Chondrocyte (in vitro differentiated cells): ENCODE data around the gene MARCHF11. TPM values are rescaled to one million over a fixed set of nuclear protein-coding genes. Genes with fewer than 3 reads are reported as not detected.

Experiments
- DNase-seq: peaks from one replicate; pipeline ENCODE4 v3.0.0; 2021; ENCODE audit warnings: mixed read lengths, low spot score
- H3K27ac Mint-ChIP-seq: one replicate; pipeline ENCODE4 v1.8.0; 2021; ENCODE audit warnings: mild to moderate bottlenecking, moderate library complexity, mixed read lengths; ENCODE audit not compliant: unreplicated experiment
- H3K27me3 Mint-ChIP-seq: 2 replicates; pipeline ENCODE4 v1.8.0; 2021; ENCODE audit warnings: low read depth, mixed read lengths
- H3K36me3 Mint-ChIP-seq: 2 replicates; pipeline ENCODE4 v1.8.0; 2021; ENCODE audit warnings: low read depth, mixed read lengths
- H3K4me1 Mint-ChIP-seq: 2 replicates; pipeline ENCODE4 v1.8.0; 2021; ENCODE audit warnings: low read depth, mild to moderate bottlenecking, mixed read lengths
- H3K4me3 Mint-ChIP-seq: one replicate; pipeline ENCODE4 v1.8.0; 2021; ENCODE audit warnings: mild to moderate bottlenecking, moderate library complexity, mixed read lengths; ENCODE audit not compliant: unreplicated experiment
- H3K9me3 Mint-ChIP-seq: 2 replicates; pipeline ENCODE4 v1.8.0; 2021; ENCODE audit warnings: low read depth, mixed read lengths
- long read RNA-seq: library from polyadenylated mRNA; stranded (forward); transcript quantifications from one replicate; pipeline ENCODE4 v2.0.0, GENCODE V29; 2021
- total RNA-seq: library from RNA; stranded (reverse); gene quantifications from 3 replicates; pipeline ENCODE4 v1.2.1, GENCODE V29; 2021
- TF ChIP-seq, protein P1 (sequence below): fragments of 200-600 bp; sonication (generic); IDR thresholded peaks from 2 replicates; pipeline ENCODE4 v1.5.0; 2021; ENCODE audit warnings: antibody characterized with exemption, mild to moderate bottlenecking, moderate library complexity

The MARCHF11 gene, protein sequence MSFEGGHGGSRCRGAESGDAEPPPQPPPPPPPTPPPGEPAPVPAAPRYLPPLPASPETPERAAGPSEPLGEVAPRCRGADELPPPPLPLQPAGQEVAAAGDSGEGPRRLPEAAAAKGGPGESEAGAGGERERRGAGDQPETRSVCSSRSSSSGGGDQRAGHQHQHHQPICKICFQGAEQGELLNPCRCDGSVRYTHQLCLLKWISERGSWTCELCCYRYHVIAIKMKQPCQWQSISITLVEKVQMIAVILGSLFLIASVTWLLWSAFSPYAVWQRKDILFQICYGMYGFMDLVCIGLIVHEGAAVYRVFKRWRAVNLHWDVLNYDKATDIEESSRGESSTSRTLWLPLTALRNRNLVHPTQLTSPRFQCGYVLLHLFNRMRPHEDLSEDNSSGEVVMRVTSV
- not detected in 3 replicates for total RNA-seq
- long read RNA-seq, result 0 reads

DNA sequence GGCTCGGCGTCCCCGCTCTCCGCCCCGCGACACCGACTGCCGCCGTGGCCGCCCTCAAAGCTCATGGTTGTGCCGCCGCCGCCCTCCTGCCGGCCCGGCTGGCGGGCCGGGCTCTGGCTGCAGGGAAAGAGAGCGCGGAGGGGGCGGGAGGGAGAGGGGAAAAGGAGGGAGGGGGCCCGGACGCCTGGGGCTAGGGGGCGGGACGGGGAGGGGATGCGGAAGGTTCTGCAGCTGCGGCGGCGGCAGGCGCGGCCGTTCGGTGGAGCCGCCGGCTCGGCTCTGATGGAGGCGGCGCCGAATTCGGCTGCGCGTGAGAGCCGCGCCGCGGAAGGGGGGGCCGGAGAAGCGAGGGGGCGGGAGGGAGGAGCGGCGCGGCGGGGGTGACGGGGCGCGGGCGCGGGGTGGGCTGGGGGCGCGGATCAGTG, at the start of gene MARCHF11:
Gene MARCHF11, minus strand, starts transcription at position 281 of the 425 bp plus-strand sequence. Its CDS starts 216 bp downstream, at position 65.
- peak; percentile 63 for DNase-seq
- H3K9me3 Mint-ChIP-seq, result peaks cover 6% of the 10 kb centered on the region
- TF ChIP-seq, protein P1, sequence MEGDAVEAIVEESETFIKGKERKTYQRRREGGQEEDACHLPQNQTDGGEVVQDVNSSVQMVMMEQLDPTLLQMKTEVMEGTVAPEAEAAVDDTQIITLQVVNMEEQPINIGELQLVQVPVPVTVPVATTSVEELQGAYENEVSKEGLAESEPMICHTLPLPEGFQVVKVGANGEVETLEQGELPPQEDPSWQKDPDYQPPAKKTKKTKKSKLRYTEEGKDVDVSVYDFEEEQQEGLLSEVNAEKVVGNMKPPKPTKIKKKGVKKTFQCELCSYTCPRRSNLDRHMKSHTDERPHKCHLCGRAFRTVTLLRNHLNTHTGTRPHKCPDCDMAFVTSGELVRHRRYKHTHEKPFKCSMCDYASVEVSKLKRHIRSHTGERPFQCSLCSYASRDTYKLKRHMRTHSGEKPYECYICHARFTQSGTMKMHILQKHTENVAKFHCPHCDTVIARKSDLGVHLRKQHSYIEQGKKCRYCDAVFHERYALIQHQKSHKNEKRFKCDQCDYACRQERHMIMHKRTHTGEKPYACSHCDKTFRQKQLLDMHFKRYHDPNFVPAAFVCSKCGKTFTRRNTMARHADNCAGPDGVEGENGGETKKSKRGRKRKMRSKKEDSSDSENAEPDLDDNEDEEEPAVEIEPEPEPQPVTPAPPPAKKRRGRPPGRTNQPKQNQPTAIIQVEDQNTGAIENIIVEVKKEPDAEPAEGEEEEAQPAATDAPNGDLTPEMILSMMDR, result no peak
- H3K4me1 Mint-ChIP-seq, result peaks cover 4% of the 10 kb centered on the region
- H3K36me3 Mint-ChIP-seq, result no peaks in the 10 kb centered on the region
- H3K4me3 Mint-ChIP-seq, result peak within 1 kb of the TSS; percentile 42
- no peak within 1 kb of the TSS for H3K27ac Mint-ChIP-seq
- H3K27me3 Mint-ChIP-seq, result peaks cover 48% of the 10 kb centered on the region

DNA sequence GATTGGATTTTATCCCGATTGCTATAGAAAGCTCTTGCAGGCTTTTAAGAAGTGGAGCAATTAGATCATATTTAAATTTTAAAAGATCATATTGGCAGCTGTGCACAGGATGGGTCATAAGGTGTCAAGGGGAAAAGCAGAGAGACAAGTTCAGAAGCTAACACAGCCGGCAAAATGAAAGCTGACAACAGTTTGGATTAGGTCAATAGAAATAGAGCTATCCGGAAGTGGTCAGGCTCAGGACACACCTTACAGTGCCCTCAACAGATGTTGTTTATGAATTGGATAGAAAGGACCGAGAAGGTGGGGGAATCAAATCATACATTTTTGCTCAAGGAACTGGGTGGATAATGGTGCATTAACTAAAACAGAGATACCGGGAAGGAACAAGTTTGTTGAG, 46.3 kb upstream of the MARCHF11 start:
- no peaks in the 10 kb centered on the region for H3K9me3 Mint-ChIP-seq
- TF ChIP-seq, protein P1, result no peak
- H3K27me3 Mint-ChIP-seq, result peaks cover 8% of the 10 kb centered on the region
- H3K36me3 Mint-ChIP-seq, result no peaks in the 10 kb centered on the region
- H3K27ac Mint-ChIP-seq, result no peak overlapping the region
- DNase-seq, result no peak
- no peak overlapping the region for H3K4me3 Mint-ChIP-seq
- H3K4me1 Mint-ChIP-seq, result no peaks in the 10 kb centered on the region

DNA sequence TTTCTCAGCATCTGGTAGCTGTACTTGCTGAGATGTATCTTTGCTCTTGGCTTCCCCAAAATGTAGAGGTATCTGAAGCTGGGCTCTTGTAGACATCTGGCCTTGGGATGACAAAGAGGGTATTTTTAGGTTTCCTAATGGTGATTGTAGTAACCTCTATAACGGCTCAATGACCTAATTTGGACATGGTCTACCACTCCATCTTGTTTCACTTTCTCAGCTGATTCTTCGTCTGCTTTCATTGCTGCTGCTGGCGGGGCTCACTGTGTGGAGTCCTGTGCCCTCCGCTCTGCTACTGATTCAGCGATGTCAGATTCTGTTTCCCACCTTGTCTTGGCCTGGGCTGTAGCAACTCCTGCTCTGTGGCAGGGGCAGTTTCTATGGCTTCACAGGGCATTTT, 12.7 kb upstream of the MARCHF11 start:
- Mint-ChIP-seq H3K36me3 (no peaks in the 10 kb centered on the region), H3K4me1 (no peaks in the 10 kb centered on the region), H3K27me3 (peaks cover 4% of the 10 kb centered on the region), H3K4me3 (no peak overlapping the region), H3K9me3 (peaks cover 8% of the 10 kb centered on the region), H3K27ac (no peak overlapping the region)
- no peak for DNase-seq
- TF ChIP-seq, protein P1, result no peak

DNA sequence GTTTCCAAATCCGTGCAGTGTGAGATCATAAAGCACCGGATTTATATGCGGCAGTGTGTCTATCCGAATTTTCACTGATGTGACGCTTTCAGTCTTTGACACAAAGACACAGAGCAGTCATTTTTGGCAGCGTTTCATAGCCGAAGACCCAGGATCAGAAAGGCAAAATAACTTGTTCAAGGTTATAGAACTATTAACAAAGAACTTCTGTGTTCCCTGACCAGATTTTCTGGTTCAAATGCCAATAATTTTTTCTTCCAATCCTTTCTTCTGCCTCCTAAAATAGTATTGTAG, 1.1 kb upstream of the MARCHF11 start:
- H3K27ac Mint-ChIP-seq, result no peak overlapping the region
- H3K27me3 Mint-ChIP-seq, result peaks cover 56% of the 10 kb centered on the region

DNA sequence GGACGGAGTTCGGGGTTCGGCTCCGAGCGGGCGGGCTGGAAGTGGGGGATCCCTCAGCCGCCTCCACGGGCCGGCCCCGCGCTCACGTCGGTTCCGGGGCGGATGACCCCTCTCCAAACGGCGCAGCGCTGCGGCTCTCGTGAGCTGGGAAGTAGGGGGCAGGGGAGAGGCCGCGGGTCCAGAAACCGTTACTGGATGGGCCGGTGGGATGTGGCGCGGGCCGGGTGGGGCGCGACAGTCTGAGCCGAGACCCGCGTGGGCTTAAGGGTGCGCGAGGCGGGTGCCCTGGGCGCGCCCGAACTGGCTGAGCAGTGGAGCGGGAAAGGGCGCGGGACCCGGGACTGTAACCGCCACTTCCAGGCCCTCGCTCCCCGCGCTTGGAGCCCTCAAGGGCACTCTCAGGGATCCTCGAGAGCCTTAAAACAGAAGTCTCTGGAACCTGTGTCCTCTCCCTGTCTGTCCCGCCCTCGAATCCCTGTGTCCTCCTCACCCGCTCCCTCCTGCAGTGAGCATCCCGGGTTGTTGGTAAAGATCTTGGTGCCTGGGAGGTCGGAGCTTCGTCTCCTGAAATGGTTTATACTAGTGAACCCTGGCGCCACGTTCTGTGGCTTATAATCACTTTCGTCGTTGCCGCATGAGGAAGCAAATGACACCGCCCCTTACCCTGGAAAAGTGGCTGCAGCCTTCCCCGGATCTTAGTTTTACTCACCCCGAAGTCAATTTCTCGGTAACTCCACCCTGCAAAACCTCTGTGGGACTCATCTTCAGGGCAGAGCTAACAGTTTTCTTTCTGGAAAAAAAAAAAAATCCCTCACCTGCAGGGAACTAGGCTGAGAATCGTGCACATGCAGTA, 571 bp upstream of the MARCHF11 start:
- H3K4me1 Mint-ChIP-seq, result peaks cover 4% of the 10 kb centered on the region
- peak overlapping the region; percentile 26 for H3K4me3 Mint-ChIP-seq
- H3K9me3 Mint-ChIP-seq, result peaks cover 6% of the 10 kb centered on the region
- H3K27ac Mint-ChIP-seq, result no peak overlapping the region
- TF ChIP-seq, protein P1, result no peak
- H3K36me3 Mint-ChIP-seq, result no peaks in the 10 kb centered on the region
- peak; percentile 54 for DNase-seq
- H3K27me3 Mint-ChIP-seq, result peaks cover 53% of the 10 kb centered on the region

More for the DNA sequence above, 1.1 kb upstream of the MARCHF11 start:
- TF ChIP-seq, protein P1, result no peak
- Mint-ChIP-seq H3K4me3 (no peak overlapping the region), H3K36me3 (no peaks in the 10 kb centered on the region), H3K4me1 (peaks cover 4% of the 10 kb centered on the region), H3K9me3 (peaks cover 6% of the 10 kb centered on the region)
- DNase-seq, result no peak
